K562 (cell line): ENCODE results near the gene CCDC9B. TPM values are rescaled to one million over a fixed set of nuclear protein-coding genes. Genes with fewer than 3 reads are reported as not detected.

Source experiments
- ARID2 ChIP-seq: fragments of 450-650 bp; IDR thresholded peaks from 2 replicates; pipeline ENCODE4 v1.6.1; 2017; ENCODE audit warnings: antibody characterized with exemption, mild to moderate bottlenecking
- HMG20B ChIP-seq: fragments of 250-450 bp; sonication (Bioruptor Pico); IDR thresholded peaks from 2 replicates; pipeline ENCODE4 v1.5.0; 2021; ENCODE audit warnings: mild to moderate bottlenecking
- HMGN3 ChIP-seq: IDR thresholded peaks from 2 replicates; pipeline ENCODE4 v1.6.1; 2011; ENCODE audit warnings: borderline replicate concordance, low read depth, mild to moderate bottlenecking, mixed read lengths, low read length; ENCODE audit not compliant: insufficient read length; ENCODE audit errors: extremely low read depth
- IRF1 ChIP-seq: sonication (generic); formaldehyde crosslinking; IDR thresholded peaks from 2 replicates; pipeline ENCODE4 v1.8.0; 2022; ENCODE audit warnings: missing genetic modification reagents, mild to moderate bottlenecking, borderline replicate concordance
- MBD1 ChIP-seq: fragments of 250-450 bp; sonication (Bioruptor Pico); IDR thresholded peaks from 2 replicates; pipeline ENCODE4 v1.8.0; 2022; ENCODE audit warnings: inconsistent platforms
- ZFP91 ChIP-seq: sonication (generic); formaldehyde crosslinking; IDR thresholded peaks from 2 replicates; pipeline ENCODE4 v1.8.0; 2022; ENCODE audit warnings: mild to moderate bottlenecking, missing genetic modification reagents
- ZNF407 ChIP-seq: fragments of 450-650 bp; IDR thresholded peaks from 2 replicates; pipeline ENCODE4 v1.6.1; 2016; ENCODE audit warnings: low read depth
- polyA plus RNA-seq, 8 experiments: library from polyadenylated mRNA; depleted of rRNA in 4 of 8; stranded (reverse) in 5 of 8; unstranded in 3 of 8; fragments of >200 nt; fragmentation: Nextera tagmentation in 2 of 8; fragmentation: Illumina TruSeq in 1 of 8; extraction: Ambion mirVana in 2 of 8; extraction: Trizol in 1 of 8; gene quantifications; 2 replicates each; pipeline versions ENCODE4 v1.2.1 to v1.2.3, GENCODE V29; 2011 to 2014; ENCODE audit warnings: inconsistent platforms in 1 of 8, missing spikeins in 1 of 8
- total RNA-seq, 7 experiments: library from RNA; depleted of rRNA in 6 of 7; stranded (reverse); fragments of >200 nt in 6 of 7; fragmentation: Illumina TruSeq in 2 of 7; extraction: Trizol in 2 of 7; gene quantifications; 2 replicates each; pipeline versions ENCODE4 v1.2.1 to v1.2.3, GENCODE V29; 2011 to 2021; ENCODE audit warnings: low replicate concordance in 1 of 7

The CCDC9B gene
- total and polyA plus RNA-seq, 9 of the 15 experiments (the other 6 are each of a cell fraction or from before 2014, with no cell fraction given), result 0.01 to 0.47 (median 0.15) TPM; not detected in 1

GRCh38 chr15:40345867-40346578 lies 5.3 kb upstream of the CCDC9B start (continued):
- TF ChIP-seq ZNF407, result no peak
- TF ChIP-seq MBD1 (CRISPR knock-in tag), result no peak
- no peak for TF ChIP-seq ZFP91
- no peak for TF ChIP-seq IRF1
- no peak for TF ChIP-seq ARID2
- no peak for TF ChIP-seq HMGN3
- no peak for TF ChIP-seq HMG20B (CRISPR knock-in tag)
